ENCODE results near the gene STK38L.

STK38L gene

DNA sequence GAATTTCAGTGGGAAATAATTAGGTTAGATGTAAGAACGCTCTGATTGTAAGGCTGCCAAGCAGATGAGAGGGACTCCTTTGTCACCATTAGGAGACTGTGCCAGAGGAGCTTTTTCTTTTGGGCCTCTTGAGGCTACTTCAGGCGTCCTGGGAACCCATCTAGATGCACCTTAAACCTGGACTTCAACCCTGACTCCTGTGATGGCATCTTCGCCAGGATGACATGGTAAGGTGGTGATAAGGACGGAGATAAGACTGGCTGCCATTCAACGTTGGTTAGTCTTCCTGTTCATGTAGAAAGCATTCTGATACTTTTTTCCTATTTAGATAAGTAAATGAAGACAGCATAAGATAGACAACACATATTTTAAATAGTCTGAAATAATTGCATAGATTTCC is 36.3 kb downstream of the STK38L start:
- DNase-seq, result no peak

DNA sequence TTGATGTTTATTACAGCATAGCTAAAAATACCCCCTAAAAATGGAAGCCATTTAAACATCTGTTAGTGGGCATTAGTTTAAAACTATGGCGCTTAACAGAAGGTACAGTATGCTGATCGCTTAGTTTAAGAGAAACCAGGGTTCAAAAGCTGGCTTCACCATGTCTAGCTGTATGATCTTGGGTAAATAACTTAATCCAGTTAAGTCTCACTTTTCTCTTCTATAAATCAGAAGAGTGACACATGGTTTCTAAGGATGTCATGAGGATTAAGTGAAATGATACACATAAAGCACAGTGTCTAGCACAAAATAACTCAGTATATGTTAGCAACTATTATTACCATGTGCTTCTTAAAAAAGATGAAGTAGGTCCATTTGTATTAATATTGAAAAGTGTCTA is 38.7 kb downstream of the STK38L start:
- DNase-seq, result no peak

DNA sequence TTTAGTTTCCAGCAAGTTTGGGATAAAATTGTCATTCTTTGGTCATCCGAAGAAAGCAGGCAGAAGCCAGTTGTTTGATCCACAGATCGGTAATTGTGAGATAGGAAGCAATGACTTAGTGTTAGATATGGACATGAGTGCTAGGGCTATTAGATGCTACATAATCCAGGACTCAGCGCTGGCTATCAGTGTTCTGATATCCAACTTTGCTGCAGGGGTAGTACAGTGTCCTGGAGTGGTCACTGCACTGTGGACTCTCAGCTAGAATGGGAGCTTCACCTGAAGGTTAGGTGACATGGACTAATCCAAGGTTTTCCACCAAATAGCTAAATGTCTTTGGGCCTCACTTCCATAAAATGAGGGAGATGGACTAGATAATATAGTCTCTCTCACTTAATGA is 39.9 kb downstream of the STK38L start:
- no peak for DNase-seq

DNA sequence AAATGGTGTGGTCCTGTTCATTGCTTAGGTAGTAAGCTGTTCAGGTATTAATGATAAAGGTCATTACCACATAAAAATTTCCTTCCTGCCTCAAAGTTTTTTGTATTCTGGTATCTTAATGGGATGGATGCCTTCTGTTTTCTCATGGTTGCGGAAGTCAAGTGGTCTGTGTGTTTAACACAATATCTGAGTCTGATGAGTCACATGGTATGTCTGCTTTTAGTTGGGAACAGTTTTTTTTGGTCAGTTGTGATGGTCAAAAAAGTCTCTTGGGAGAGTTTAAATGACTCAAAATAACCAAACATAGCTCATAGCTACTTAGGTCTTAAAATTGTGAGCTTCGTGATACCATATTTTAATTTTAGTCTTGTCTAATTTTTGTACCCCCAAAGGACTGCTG is 40.7 kb downstream of the STK38L start:
- no peak for DNase-seq

DNA sequence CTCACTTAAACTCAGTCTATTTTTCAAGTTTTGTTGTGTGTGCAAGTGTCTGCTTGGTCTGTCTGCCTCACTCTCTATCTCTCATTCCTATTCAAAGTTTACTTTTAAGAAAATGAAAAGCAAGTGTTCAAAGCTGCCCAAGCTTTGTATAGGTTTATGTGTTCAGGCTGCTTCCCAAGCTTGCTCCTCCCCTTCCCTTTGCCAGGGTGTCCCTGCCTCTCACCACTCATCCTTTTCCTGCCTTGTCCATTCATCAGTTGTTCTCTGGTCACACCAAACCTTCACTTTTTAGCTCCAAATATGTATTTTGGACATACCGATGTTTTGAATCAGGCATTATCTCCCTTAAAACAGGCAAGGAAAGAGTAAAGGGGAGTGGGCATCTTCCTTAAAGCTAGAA is 41.3 kb downstream of the STK38L start:
- DNase-seq, result no peak

DNA sequence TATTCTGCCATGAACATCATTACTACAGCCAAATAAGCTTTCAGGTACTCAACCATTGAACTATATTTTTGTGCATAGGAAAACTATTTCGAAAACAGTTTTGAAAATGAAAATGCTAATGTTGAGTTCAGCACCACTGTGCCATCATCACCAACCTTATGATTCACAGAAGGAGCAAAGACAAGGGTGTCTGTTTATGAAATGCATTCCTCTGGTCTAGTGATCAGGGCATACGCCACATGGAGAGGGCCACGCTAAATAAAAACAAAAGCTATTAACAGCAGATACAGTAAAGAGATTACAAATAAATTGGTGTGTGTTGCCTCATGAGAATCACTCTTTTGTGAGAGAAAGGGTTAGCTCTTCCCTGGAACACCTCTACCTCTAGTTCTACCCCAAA is 45.3 kb downstream of the STK38L start:
- DNase-seq, result no peak

DNA sequence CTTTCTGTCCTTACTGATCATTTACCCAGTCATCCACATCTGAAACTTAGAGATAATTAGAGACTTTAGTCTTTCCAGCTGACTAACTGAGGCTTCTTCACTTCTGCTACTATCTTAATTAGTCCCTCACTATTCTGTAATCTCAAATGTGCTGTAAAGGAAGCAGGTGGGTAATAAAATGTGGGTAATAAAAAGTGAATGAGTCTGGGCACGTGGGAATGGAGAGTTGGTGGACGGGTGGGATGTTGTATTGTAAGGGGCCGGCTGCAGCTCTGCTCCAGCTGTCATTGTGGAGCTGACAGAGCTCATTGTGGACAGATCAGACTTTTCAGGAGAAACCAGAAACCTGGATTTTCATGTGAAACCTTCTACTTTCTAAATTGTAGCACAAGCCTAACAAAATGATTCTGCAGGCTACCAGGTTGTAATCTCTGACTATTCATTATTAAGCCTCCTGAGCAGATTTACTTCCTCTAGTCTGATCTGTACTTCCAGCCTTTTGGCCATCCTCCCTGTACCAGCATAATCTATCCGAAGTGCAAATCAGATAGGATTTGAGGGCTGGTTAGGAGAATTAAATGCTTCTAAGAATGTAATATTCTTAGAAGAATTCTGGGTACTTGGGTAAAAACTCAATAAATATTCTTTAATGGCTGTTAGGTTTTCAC is 46.5 kb downstream of the STK38L start:
- no peak for DNase-seq

DNA sequence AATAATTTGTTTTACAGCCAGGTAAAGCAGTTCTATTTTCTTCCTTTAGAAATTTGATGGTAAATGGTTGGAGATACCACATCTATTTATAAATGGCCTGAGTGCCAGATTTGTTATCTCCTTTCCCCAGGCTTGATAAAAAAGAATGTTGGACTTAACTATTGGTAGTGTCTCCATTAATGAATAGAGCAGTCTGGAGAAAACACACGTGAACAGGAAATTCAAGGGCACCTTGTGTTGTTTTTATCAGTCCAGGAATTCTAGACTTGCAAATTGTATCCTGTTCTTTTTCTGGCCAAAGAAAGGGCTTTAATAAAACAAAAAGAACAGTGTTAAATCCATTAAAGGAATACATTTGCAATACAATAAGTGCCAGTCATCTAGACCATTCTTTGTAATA is 47.8 kb downstream of the STK38L start:
- DNase-seq, result no peak

DNA sequence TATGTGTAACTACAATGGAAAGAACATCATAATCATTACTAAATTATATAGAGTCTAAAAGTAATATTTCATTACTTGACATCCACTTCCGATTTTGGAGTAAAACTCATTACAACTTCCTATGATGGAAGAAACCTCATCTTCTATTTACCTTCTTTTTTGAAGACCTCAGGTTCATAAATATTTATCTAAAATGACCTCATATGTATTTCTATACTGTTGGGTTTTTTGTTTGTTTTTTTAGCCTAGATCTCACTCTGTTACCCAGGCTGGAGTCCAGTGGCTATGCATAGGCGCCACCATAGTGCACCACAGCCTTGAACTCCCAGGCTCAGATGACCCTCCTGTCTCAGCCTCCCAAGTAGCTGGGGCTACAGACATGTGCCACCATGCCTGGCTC is 48.6 kb downstream of the STK38L start:
- no peak for DNase-seq

DNA sequence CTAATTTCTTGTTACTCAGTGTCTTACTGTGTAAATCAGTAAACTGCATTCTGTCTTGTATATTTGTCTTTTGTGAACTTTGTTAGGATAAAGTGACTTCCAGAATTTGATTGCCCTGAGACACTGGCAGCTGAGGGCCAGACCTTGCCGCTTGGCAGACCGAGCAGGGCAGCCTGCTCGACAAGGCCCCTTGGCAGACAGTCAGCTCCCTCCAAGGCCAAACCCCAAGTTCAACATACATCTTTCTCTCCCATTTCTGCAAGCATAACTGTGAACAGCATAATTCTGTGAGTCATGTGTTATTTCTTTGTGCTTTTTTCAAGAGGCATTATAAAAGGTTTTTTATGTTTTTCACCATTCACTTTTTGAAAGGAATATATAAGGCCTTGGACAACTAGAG is 49.4 kb downstream of the STK38L start:
- DNase-seq, result no peak

DNA sequence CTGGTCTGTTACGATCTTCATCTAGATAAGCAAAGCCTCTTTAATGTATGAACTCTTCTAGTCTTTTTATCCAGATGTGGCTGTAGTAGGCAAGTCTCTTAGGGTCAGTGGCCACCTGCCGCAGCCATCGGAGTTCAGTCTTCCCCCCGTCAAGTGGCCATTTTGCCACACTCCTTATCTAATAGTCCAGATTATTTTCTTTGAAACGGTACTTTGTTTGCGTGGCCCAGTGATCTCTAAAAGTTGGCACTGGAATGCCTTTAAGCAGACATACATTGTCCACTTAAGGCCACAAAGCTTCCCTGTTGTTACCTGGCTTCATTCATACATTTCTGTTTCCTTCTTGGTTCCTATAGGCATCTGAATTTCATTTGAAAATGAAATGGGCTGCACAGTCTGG is 52.6 kb downstream of the STK38L start:
- DNase-seq, result no peak

DNA sequence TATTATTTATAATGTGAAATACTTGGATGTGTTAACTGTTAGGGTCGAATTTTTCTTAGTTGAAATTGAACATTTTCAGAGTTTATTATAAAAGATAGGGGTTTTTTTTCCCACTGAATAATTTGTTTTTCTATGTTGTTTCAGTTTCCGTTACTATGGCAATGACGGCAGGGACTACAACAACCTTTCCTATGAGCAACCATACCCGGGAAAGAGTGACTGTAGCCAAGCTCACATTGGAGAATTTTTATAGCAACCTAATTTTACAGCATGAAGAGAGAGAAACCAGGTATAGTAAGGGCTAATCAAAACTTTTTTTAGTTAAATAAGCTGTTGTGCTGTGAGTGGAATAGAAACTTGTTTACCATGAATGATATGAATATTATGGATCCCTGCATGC is 53.5 kb downstream of the STK38L start:
- no peak for DNase-seq

DNA sequence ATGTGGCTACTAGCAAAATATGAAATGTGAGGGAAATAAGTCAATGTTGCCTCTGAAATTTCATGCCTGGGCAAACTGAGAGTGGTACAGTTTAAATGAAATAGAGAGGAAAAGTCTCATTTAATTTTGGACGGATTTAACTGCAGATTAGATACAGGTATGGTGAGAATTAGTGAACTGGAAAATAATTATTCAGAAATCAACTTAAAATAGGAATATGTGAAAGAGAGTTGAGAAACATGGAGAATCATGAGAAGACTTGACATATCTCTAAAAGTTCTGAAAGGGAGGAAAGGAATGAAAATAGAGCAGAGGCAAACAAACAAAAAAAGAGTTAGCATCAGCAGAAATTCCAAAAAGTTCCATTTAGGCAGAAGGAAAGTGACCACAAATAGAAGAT is 55.0 kb downstream of the STK38L start:
- DNase-seq, result no peak

DNA sequence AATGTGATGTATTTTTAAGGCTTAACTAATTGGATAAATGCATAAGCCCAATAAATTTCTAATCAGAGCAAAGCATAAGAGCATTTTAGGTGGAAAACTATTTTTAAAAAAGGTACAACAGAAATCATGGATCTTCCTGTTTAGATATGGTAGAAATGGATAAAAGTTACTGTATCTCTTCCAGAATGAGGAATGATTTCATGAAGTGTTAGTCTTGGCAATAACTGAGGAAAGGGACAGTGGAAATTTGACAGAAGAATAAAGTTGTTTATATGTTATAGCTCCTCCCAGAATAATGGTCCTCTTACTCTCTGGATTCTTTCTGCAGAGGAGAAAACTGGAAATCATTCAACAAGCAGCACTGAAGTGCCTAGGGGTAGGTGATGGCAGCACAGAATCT is 56.1 kb downstream of the STK38L start:
- DNase-seq, result no peak

DNA sequence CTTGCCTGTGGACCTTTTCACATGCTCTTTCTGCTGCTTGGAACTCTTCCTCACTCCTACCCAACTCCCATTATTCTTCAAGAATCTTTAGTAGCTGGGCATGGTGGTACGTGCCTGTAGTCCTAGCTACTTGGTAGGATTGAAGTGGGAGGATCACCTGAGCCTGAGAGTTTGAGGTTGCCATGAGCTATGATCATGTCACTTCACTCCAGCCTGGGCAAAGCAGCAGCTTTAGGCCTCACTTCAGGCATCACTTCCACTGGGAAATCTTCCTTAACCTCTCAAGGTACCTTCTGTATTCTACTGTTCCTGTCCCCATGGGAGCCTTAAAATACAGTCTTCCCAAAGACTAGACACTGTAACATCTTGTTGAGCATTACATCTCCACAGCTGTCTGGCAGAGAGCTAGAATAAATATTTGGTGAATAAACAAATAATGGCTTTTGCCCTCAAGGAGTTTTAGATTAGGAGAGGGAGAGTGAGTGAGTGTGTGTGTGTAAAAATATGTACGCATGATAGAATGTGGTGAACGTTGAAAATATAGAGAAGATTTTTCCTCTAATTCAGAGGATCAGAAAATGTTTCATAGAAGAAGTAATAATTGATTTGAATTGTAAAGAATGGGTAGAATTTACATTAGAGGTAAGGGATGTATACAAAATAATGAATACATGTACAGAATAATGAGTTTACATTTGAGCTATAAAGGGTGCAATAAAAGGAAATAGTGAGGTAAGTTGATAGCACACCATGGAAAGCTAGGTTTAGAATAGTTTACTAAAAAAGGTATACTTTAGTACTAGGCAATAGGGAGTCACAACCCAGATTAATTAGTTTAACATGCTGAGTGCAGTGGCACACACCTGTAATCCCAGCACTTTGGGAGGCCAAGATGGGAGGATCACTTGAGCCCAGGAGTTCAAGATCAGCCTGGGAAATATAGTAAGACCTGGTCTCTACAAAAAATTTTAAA is 59.3 kb downstream of the STK38L start:
- no peak for DNase-seq

DNA sequence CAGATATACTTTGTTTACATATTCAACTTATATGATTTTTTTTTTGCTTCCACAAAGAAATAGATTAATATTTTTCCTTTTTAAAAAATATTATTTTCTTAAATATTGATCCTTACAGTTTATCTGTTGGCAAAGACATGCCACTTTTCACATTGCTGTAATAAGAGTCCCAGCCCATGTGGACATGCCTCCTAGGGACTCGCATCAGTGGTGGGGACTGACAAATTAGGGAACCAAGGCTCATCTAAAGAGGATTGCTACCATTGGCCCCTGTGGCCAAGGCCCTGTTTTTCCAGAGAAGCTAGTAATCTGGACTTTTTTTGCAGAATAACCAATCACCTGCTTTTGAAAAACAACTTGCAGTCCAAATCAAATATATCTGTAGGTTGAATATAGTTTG is 60.8 kb downstream of the STK38L start:
- DNase-seq, result peak; percentile 6

DNA sequence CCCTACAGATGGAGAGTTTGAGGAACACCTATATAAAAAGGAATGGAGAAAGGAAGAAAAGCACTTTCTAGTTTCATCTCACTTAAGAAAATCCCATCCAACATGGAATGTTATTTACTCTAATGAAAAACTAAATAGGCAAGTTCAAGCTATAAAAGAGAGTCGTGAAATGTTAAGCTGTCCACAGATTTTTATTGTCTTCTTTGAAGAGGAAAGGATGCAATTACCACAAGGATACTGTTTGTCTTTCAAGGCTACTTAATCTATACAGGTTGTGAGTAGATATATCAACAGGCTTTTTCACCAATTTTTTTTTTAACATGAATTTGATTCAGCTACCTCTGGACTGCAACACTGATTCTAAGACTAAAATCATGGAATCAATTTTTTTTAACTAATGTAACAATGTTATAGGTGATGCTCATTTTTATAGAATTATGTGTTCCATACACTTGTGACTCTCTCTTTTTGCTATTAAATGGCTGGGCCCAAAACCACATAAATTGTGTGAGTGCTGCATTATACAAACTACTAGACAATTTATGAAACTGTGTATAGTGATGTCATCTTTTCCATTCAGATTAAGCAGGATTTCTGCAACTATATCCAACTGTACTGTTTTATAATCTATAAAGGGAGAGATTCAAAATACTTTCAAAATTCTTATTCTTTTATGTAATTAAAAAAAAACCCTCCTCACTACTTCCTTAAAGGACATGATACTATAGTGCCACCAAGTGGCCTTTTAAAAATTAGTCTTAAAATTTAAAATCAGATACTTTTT is 61.8 kb downstream of the STK38L start:
- DNase-seq, result peak; percentile 78

DNA sequence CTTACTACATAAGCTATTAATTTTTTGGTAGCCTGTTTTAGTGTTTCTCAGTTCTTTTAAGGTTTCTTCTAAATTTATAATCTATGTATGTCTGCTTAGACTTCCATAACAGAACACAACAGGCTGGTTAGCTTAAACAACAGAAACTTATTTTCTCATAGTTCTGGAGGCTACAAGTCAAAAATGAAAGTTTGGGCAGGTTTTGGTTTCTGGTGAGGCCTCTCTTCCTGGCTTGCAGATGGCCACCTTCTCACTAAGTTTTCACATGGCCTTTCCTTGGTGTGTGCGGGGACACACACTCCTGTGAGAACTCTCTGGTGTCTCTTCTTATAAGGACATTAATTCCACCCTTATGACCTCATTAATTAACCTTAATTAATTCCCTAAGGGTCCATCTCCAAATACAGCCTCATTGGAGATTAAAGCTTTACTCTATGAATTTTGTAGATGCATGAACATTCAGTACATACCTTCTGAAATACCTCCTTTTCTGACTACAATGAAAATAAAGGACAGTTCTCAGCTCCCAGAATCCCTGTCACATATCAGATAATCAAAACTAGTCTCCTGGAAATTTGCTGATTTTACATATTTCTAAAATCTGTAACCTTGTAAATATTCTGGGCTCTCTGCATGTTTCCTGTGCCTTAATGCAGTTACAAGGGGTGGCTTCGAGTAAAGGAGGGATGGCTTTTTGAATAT is 65.4 kb downstream of the STK38L start:
- no peak for DNase-seq

DNA sequence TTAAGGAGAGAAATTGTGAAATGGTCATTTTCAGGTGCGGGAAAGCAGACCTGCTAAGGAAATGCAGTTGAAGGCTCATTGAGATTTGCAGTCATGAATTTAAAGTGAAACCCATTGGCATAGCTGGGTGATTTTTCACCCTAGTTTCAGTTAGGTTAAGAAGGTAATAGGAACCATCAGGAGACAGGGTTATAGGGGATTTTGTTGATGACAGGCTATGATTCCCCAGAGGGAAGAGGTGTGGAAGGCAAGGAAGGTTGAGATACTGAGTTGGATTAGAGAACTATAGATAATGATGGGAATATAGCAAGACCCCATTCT is 65.9 kb downstream of the STK38L start:
- no peak for DNase-seq

DNA sequence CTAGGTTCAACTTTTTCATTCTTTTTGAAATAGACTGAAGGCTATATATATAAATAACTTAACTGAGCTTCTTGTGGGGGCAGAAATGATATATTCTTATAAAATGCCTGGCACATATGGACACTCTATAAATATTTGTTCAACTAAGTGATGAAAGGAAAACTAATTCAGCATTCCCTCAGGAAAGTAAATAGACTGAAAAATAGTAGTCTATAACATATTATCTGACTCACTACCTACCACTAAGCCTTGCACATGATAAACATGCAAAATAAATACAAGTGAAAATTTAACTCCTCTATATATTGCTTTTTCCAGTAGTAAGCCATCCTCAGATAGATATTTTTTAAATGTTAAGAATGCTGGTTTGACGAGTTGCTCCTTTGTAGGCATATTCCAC is 72.9 kb downstream of the STK38L start:
- DNase-seq, result no peak

DNA sequence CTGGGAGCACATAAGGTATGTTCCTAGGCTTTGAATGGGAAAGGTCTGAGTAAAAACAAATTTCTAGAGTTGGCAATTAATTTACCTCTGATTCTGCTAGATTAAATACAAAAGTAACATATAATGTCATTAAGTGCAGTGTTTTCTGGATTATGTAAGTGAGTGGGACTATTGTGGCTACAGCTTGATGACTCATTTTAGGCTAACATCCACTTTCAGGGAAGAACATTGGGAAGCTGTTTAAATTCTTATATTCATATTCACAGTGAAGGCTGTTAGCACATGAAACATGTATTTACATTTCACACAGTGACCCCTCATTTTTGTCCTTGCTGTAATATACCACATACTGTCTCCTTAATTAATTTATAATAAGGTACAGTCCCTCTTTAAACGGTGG is 75.3 kb downstream of the STK38L start:
- no peak for DNase-seq

DNA sequence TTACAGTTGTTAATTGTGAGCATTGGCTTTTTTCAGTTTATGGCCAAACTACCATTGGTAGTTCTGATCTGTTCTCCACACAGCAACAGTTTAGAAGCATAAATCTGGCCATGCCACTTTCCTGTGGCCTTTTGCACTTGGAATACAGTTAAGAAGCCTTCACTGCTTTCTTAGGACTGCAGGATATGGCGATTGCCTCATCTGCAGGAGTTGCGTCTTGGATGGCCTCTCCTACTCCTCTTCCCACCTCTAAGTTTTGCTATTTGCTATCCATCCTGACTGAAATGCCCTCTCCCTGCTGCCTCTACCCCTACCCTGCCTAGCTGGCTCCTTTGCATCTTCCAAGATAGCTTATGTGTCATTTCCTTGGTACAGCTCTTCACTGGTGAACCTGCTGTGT is 75.8 kb downstream of the STK38L start:
- no peak for DNase-seq

DNA sequence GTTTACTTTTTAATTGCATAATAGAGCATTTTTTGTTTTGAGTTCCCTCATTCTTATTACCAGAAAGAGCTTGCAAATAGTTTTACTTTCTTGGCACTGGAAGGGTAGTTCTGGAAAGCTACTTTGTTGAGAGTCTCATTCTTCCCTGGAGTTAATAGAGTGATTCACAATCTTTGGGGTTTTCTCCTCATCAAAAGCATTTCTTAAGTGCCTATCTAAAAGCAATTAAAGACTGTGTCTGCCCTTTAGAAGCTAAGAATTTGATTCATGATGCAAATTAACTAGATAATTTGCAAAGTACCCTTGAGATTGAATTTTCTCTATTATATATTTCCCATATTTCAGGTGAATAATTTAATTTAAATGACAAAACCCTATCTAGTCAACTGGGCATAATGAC is 80.4 kb downstream of the STK38L start:
- DNase-seq, result no peak

All from hematopoietic multipotent progenitor cell treated with erythropoietin and hydrocortisone succinate and interleukin-3 and kit ligand, for 6 days (in vitro differentiated cells).